ENCODE data around the gene SLC7A11. TPM values are rescaled to one million over a fixed set of nuclear protein-coding genes. Genes with fewer than 3 reads are reported as not detected.

SLC7A11 gene
- total RNA-seq, 4 donors from 2014 or later: under 0.01 to 0.30 (median 0.21) TPM

DNA sequence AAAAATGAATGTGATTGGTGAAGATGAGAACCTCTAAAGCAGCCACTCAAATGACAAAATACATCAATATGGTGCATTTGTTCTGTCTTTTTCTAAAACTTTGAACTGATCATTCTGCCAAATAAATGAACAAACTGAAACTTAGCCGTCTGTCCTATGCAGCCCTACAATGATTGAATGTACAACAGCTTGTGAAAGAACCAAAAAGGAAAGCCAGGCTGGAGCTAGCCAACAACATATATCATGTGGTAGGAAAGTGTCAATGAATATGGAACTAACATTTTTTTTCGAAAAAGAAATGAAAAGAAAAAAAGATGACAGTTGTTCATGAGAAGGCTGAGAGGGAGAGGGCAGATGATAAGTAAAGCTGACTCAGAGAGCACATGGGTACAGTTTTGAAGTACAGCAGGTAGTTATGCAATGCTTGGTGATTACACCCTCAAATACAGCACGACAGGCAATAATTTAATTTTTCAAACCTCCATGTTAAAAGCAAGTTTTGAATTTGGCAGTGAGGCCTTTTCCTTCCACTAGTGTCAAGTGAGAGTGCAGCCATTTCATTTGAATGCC is 21.2 kb upstream of the SLC7A11 start:
- TF ChIP-seq POLR2A (IDR thresholded peaks at IDR 0.05) (no peak), EP300 (IDR thresholded peaks at IDR 0.05) (no peak)
- TF ChIP-seq, protein P1, sequence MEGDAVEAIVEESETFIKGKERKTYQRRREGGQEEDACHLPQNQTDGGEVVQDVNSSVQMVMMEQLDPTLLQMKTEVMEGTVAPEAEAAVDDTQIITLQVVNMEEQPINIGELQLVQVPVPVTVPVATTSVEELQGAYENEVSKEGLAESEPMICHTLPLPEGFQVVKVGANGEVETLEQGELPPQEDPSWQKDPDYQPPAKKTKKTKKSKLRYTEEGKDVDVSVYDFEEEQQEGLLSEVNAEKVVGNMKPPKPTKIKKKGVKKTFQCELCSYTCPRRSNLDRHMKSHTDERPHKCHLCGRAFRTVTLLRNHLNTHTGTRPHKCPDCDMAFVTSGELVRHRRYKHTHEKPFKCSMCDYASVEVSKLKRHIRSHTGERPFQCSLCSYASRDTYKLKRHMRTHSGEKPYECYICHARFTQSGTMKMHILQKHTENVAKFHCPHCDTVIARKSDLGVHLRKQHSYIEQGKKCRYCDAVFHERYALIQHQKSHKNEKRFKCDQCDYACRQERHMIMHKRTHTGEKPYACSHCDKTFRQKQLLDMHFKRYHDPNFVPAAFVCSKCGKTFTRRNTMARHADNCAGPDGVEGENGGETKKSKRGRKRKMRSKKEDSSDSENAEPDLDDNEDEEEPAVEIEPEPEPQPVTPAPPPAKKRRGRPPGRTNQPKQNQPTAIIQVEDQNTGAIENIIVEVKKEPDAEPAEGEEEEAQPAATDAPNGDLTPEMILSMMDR (IDR thresholded peaks at IDR 0.05): no peak
- Histone ChIP-seq H3K4me1 (no peaks in the 10 kb centered on the region), H3K27me3 (no peaks in the 10 kb centered on the region), H3K9me3 (no peaks in the 10 kb centered on the region), H3K27ac (no peak overlapping the region), H3K4me3 (no peak overlapping the region), H3K36me3 (no peaks in the 10 kb centered on the region)
- WGBS, 2 donors: 48 to 71% methylated on average over 3 of the region's 3 CpGs
- no peak for DNase-seq (ENCODE audit: low spot score in 2 of 2)

DNA sequence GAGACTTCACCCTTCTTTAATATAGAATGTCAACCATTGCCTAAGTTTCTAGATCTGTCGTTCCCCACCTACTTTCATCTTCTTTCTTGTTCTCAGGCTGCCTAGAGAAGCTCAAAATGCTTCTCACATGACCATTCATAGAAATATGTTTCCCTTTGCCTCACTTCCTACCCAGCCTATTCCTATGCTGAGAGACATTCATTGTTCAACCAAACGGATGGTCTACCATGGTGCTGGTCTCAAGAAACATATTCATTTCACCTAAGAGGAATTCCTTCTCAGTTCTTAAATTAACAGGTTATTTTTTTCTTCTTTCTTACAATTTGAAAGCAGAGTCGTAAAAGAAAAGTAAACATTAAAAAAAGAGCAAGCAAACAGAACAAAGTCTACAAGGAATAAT is 20.3 kb upstream of the SLC7A11 start:
- H3K27ac ChIP-seq: no peak overlapping the region
- no peak for DNase-seq (ENCODE audit: low spot score in 2 of 2)
- TF ChIP-seq, protein P1 (IDR thresholded peaks at IDR 0.05): no peak
- TF ChIP-seq POLR2A (IDR thresholded peaks at IDR 0.05) (no peak), EP300 (IDR thresholded peaks at IDR 0.05) (no peak)
- H3K27me3 ChIP-seq: no peaks in the 10 kb centered on the region
- WGBS, 2 donors: 61 to 72% methylated on average over 3 of the region's 3 CpGs
- no peak overlapping the region for H3K4me3 ChIP-seq
- no peaks in the 10 kb centered on the region for H3K36me3 ChIP-seq
- no peaks in the 10 kb centered on the region for H3K9me3 ChIP-seq
- H3K4me1 ChIP-seq: no peaks in the 10 kb centered on the region

DNA sequence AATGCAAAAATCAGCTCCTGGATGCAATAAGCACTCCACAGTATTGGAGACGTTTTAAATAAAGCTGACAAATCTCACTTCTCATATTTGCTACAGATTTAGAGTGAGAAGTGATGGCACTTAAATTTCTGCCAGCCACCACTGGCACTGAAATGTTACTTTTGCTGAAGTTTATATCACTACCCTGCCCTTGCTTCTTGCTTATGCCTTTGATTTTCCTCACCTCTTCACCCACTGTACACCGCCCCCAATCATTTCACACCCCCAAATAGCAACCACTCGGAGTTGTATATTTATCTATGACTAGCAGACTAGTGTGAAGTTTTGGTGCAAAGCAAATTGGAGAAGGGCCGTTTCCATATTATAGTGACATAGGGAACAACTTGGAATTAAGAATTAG is 19.9 kb upstream of the SLC7A11 start:
- no peaks in the 10 kb centered on the region for H3K36me3 ChIP-seq
- H3K4me1 ChIP-seq: no peaks in the 10 kb centered on the region
- H3K9me3 ChIP-seq: no peaks in the 10 kb centered on the region
- no peak overlapping the region for H3K4me3 ChIP-seq
- no peak overlapping the region for H3K27ac ChIP-seq
- WGBS, 2 donors: 81 to 91% methylated on average over 4 of the region's 4 CpGs
- TF ChIP-seq, protein P1 (IDR thresholded peaks at IDR 0.05): no peak
- no peak for TF ChIP-seq POLR2A (IDR thresholded peaks at IDR 0.05)
- H3K27me3 ChIP-seq: no peaks in the 10 kb centered on the region
- DNase-seq (ENCODE audit: low spot score in 2 of 2): no peak

DNA sequence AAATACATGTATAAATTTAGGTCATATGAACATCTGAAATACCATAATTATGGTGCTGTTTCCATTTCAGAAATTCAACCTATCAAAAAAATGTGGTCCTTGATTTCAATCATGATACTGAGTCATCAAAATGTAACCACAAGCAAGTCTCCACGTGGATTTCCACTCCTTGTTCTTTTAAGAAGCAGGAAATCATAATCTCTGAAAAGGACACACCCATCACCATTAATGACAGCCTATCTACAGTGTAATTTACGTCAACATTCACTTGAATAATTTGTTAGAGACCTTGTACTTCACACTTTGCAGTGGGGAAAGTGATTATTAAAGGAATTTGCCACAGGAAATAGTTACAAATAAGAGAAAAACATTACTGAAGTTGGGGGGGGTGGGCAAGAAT is 17.7 kb upstream of the SLC7A11 start:
- H3K4me1 ChIP-seq: no peaks in the 10 kb centered on the region
- no peaks in the 10 kb centered on the region for H3K36me3 ChIP-seq
- TF ChIP-seq, protein P1 (IDR thresholded peaks at IDR 0.05): no peak
- no peak for DNase-seq (ENCODE audit: low spot score in 2 of 2)
- H3K27me3 ChIP-seq: no peaks in the 10 kb centered on the region
- H3K27ac ChIP-seq: no peak overlapping the region
- H3K4me3 ChIP-seq: no peak overlapping the region
- WGBS, 2 donors: 57 to 61% methylated on average over 2 of the region's 2 CpGs
- no peaks in the 10 kb centered on the region for H3K9me3 ChIP-seq

- Histone ChIP-seq H3K27ac (no peak overlapping the region), H3K4me1 (no peaks in the 10 kb centered on the region), H3K9me3 (no peaks in the 10 kb centered on the region)
Observed at GRCh38 chr4:138259271-138259670, 17.1 kb upstream of the SLC7A11 start.

More at GRCh38 chr4:138259271-138259670, 17.1 kb upstream of the SLC7A11 start:
- H3K4me3 ChIP-seq: no peak overlapping the region
- no peaks in the 10 kb centered on the region for H3K27me3 ChIP-seq
- DNase-seq (ENCODE audit: low spot score in 2 of 2): no peak
- TF ChIP-seq EP300 (IDR thresholded peaks at IDR 0.05) (no peak), POLR2A (IDR thresholded peaks at IDR 0.05) (no peak)
- TF ChIP-seq, protein P1 (IDR thresholded peaks at IDR 0.05): no peak
- no peaks in the 10 kb centered on the region for H3K36me3 ChIP-seq
- 59 to 69% methylated on average over 4 of the region's 4 CpGs for WGBS, 2 donors
